Skeletal muscle tissue (tissue), 4 donors: ENCODE measurements around the gene KRT222. TPM values are rescaled to one million over a fixed set of nuclear protein-coding genes. Genes with fewer than 3 reads are reported as not detected.

Source experiments
- H3K27ac ChIP-seq: one replicate; pipeline ENCODE4 v1.7.0; 2013; ENCODE audit warnings: mild to moderate bottlenecking, low read depth, low read length, inconsistent platforms
- H3K27me3 ChIP-seq, 3 donors: one replicate each; pipeline ENCODE4 v1.7.0; 2013; ENCODE audit warnings: low read length in 3 of 3; ENCODE audit not compliant: control insufficient read depth in 3 of 3, insufficient read depth in 3 of 3
- H3K36me3 ChIP-seq, 3 donors: one replicate each; pipeline ENCODE4 v1.7.0; 2013; ENCODE audit warnings: low read length in 3 of 3; ENCODE audit not compliant: control insufficient read depth in 3 of 3, insufficient read depth in 3 of 3
- H3K4me1 ChIP-seq, 3 donors: one replicate each; pipeline ENCODE4 v1.7.0; 2013; ENCODE audit warnings: low read length in 3 of 3, mild to moderate bottlenecking in 3 of 3; ENCODE audit not compliant: control insufficient read depth in 3 of 3, insufficient read depth in 3 of 3
- H3K4me3 ChIP-seq, 3 donors: one replicate each; pipeline ENCODE4 v1.7.0; 2013; ENCODE audit warnings: low read length in 3 of 3
- H3K9ac ChIP-seq, 3 donors: one replicate each; pipeline ENCODE4 v1.7.0; 2013; ENCODE audit warnings: low read length in 3 of 3, mild to moderate bottlenecking in 3 of 3, moderate library complexity in 2 of 3, low read depth in 1 of 3
- H3K9me3 ChIP-seq, 3 donors: one replicate each; pipeline ENCODE4 v1.7.0; 2013; ENCODE audit warnings: low read length in 3 of 3; ENCODE audit not compliant: control insufficient read depth in 3 of 3
- total RNA-seq: library from RNA; depleted of rRNA; stranded (reverse); fragments of >200 nt; gene quantifications from one replicate; pipeline ENCODE4 v1.2.3, GENCODE V29; 2014
- donor health status: Osteomylitis.

Gene KRT222
- total RNA-seq, 1 donor from 2014 or later = 0.52 TPM

DNA sequence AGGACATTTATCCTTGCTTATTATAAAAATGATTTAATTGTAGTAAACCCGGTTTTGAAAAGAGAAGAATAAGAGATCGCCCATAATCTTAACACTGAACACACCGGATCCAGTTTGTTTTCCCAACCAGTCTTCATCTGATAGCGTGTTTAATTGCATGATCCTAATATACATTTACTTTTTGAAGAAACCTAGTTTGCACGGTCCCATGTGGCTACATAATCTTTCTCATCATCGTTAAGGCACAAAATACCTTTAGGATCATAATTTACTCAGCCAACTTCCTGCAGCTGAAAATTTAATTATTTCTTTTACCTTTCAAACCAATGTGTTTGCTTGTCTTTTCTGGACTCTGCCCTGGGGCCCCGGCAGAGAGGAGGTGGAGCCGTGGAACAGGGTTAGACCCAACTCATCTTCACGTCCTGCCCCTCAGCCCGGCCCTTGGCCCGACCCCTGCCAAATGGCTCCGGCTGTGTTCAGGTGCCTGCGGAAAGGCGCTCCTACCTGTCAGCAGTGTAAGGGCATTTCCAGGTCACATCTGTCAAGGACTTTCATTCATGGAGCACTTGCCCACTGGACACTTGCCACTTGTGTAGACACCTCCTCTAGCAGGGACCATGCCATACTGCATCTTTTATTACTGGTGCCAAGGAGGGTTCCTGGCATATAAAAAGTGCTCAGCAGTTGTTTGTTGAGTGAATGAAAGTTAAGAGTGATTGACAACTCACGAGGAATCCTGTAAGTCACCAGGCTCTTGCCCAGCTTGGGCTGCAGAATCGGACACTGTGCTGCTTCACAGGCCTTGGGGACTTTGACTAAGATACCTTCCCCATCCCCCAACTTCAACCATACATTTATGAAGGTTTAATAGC lies 46.0 kb downstream of the KRT222 start:
- peaks cover 29 to 58% (median 32%) of the 10 kb centered on the region in 3 donors for H3K27me3 ChIP-seq
- no peaks in the 10 kb centered on the region for H3K9me3 ChIP-seq
- H3K27ac ChIP-seq = no peak overlapping the region
- H3K36me3 ChIP-seq = no peaks in the 10 kb centered on the region
- peaks cover 4 to 6% (median 6%) of the 10 kb centered on the region in 3 donors for H3K4me1 ChIP-seq
- no peak overlapping the region for H3K4me3 ChIP-seq
- no peak overlapping the region for H3K9ac ChIP-seq

DNA sequence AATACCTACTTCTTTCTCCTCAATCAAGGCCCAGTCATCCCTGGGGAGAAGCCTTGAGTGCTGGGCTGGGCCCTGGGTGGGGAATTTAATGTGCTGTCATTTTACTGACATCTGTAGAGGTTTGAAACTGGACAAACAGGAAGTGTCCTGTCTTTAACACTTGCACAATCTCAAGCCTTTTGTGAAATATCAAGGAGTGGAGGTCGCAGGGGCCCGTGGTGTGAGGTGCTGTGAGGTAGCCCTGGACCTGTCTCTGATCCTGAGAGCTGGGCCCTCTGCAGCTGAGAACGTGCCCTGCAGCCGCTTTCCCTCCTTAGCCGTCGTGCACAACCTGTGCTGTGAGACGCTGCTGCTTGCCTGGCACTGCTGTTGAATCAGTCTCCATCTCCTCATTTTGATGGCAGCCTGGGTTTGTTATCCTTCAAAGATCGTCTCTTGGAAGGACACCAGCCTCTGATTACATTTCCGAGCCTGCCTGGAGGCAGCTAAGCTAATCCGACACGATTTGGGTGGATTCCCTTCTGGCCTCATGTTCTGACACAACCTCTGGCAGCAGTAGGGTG lies 47.2 kb downstream of the KRT222 start:
- no peaks in the 10 kb centered on the region for H3K9me3 ChIP-seq
- no peak overlapping the region for H3K9ac ChIP-seq
- peaks cover 4 to 6% (median 6%) of the 10 kb centered on the region in 3 donors for H3K4me1 ChIP-seq
- H3K27me3 ChIP-seq = peaks cover 32 to 70% (median 40%) of the 10 kb centered on the region in 3 donors
- no peaks in the 10 kb centered on the region for H3K36me3 ChIP-seq
- H3K4me3 ChIP-seq = no peak overlapping the region
- no peak overlapping the region for H3K27ac ChIP-seq

DNA sequence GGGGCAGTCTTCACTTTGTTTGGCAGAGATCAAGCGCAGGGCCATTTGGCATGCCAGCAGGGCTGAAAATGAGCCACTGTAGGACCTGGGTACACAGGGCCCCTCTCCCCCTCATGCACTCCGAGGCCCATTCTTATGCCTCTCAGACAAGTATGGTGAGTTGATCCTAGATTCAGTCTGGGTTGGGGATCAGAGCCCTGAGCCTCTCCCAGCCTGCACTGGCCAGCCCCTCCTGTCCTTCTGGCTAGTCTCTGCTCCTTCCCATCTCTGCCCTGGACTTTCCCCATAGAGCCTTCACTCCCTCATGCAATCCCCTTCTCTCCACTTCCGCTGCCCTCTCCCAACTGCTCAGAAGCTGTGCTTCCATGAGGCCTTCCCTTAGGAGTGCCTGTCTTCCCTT lies 48.4 kb downstream of the KRT222 start:
- Histone ChIP-seq H3K4me1 (peaks cover 4 to 6% (median 6%) of the 10 kb centered on the region in 3 donors), H3K27me3 (peaks cover 32 to 71% (median 41%) of the 10 kb centered on the region in 3 donors), H3K9ac (no peak overlapping the region)

DNA sequence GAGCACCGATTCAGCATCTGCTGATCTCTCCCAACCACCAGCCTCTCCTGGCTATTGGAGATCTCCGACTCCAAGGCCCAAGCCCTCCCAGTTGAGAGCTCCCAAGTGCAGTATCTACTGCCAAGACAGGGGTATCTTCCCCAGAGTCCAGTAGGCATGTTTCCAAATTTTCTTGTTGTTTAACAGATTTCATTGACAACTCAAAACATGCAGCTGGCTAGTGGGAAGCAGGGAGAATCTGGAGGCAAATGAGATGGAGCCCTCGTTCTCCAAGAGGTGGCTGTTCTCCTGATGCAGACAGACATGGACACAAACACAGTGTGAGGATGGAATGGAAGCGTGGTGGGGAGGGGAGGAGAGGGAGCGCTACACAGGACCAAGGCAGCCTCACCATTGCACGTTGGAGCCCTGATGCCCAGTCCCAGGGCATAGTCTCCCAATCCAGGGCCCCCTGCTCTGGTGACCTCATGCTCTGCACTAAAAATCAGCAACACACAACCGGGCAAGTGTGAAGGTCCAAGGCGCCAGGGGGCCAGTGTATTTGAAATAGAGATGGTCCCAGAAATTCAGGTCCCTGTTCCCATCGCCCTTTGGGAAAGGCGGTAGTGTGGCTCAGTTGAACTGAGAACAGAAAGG lies 49.0 kb downstream of the KRT222 start:
- H3K36me3 ChIP-seq = no peaks in the 10 kb centered on the region

More for the DNA sequence above, 48.4 kb downstream of the KRT222 start:
- Histone ChIP-seq H3K9me3 (no peaks in the 10 kb centered on the region), H3K36me3 (no peaks in the 10 kb centered on the region), H3K4me3 (no peak overlapping the region), H3K27ac (no peak overlapping the region)

DNA sequence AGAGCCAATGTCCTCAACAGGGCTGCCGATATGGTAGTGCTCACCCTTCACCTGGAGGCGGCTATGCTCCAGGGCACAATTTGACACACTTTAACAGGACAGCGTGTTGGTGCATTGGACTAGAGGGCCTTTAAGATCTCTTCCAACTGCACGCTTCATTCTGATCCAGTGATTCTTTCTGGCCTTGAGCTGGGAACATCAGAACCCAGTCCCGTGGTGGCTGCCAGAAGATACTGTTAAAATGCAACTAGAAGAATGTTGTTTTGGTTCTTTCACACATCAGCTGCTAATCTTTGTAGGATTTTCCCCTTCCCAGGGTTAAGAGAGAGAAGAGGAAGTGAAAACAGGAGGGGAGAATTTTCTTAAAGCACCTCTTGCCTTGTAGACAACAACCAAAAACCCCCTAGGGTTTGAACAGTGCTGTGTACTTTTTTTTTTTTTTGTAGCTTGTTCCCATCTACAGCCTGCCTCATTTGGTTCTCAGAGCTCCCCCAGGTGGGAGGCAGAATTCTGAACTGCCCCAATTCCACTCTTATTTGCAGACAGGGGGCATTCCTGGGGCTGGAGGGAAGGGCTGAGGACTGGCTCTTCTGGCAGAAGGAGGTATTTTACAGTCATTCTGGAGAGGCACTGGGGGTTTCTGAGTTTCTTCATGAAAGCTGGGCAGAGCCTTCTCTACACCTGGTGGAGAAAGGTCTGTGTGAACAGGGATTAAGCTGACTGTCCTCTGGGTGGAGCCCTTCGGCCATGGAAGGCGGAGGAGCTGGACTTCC lies 49.7 kb downstream of the KRT222 start:
- Histone ChIP-seq H3K9ac (no peak overlapping the region), H3K27ac (no peak overlapping the region), H3K4me1 (peaks cover 4 to 6% (median 6%) of the 10 kb centered on the region in 3 donors), H3K4me3 (no peak overlapping the region), H3K9me3 (no peaks in the 10 kb centered on the region), H3K36me3 (no peaks in the 10 kb centered on the region), H3K27me3 (peaks cover 32 to 60% (median 41%) of the 10 kb centered on the region in 3 donors)

More for the DNA sequence above, 49.0 kb downstream of the KRT222 start:
- H3K4me1 ChIP-seq = peaks cover 4 to 6% (median 6%) of the 10 kb centered on the region in 3 donors
- no peak overlapping the region for H3K27ac ChIP-seq
- no peak overlapping the region for H3K4me3 ChIP-seq
- no peaks in the 10 kb centered on the region for H3K9me3 ChIP-seq
- no peak overlapping the region for H3K9ac ChIP-seq
- H3K27me3 ChIP-seq = peaks cover 32 to 64% (median 41%) of the 10 kb centered on the region in 3 donors

DNA sequence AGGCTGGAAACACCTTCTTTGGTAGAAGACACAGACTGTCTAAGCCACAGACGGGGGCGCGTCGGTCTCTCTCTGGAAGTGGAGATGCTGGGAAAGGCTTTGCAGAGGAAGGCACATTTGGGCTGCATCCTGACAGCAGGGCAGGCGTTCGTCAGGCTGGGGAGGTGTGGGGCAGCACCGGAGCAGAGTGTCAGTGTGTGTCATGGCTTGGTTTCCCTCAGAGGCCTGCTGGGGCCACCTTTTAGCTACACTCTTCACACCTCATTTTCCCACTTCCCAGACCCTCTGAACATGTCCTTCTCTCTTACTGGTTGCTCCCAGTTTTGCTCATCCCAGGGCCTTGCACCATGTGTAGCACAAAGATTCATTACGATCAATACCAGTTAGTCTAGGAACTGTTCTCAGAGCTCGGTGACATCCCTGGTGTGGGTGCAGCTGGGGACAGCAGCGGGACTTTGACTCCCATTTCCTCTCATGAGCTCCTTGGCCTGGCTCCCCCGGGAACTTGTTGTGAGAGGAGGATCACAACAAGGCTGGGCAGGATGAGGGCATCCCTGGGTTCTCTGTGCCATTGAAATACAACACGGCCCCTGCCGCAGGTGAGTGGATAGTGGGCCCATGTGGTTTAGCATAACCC lies 50.4 kb downstream of the KRT222 start:
- H3K4me1 ChIP-seq = peaks cover 0 to 6% (median 3%) of the 10 kb centered on the region in 3 donors
- H3K36me3 ChIP-seq = no peaks in the 10 kb centered on the region
- H3K4me3 ChIP-seq = no peak overlapping the region
- H3K9me3 ChIP-seq = no peaks in the 10 kb centered on the region
- H3K27ac ChIP-seq = no peak overlapping the region
- peaks cover 32 to 53% (median 40%) of the 10 kb centered on the region in 3 donors for H3K27me3 ChIP-seq
- no peak overlapping the region for H3K9ac ChIP-seq

DNA sequence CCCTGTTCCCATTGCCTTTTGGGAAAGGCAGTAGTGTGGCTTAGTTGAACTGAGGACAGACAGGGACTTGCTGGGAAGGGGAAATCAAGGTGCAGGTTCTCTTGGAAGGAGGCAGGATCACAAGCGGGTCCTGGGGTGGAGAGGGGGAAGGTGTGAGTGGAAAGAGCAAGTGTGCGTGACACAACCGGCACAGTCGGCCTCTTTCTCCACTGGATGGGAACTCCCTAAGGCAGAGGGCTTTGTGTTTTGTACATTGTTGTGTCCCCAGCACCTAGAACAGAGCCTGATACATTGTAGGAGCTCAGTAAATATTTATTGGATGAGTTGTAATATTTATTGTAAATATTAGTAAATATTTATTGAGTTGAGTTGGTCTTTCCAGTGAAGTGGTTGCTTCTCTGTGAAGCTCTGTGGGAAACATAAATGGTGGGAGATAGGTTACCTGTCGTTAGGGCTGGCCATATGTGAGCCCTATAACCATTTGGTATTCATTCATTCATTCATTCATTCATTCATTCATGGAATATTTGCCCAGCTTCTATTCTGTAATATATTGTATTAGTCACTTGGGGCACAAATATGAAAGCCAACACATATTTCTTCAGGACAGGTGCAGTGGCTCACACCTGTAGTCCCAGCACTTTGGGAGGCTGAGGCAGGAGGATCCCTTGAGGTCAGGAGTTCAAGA lies 51.4 kb downstream of the KRT222 start:
- no peaks in the 10 kb centered on the region for H3K36me3 ChIP-seq
- no peaks in the 10 kb centered on the region for H3K9me3 ChIP-seq
- H3K9ac ChIP-seq = no peak overlapping the region
- no peak overlapping the region for H3K4me3 ChIP-seq
- H3K4me1 ChIP-seq = peaks cover 0 to 6% (median 3%) of the 10 kb centered on the region in 3 donors
- H3K27ac ChIP-seq = no peak overlapping the region
- H3K27me3 ChIP-seq = peaks cover 28 to 43% (median 32%) of the 10 kb centered on the region in 3 donors

DNA sequence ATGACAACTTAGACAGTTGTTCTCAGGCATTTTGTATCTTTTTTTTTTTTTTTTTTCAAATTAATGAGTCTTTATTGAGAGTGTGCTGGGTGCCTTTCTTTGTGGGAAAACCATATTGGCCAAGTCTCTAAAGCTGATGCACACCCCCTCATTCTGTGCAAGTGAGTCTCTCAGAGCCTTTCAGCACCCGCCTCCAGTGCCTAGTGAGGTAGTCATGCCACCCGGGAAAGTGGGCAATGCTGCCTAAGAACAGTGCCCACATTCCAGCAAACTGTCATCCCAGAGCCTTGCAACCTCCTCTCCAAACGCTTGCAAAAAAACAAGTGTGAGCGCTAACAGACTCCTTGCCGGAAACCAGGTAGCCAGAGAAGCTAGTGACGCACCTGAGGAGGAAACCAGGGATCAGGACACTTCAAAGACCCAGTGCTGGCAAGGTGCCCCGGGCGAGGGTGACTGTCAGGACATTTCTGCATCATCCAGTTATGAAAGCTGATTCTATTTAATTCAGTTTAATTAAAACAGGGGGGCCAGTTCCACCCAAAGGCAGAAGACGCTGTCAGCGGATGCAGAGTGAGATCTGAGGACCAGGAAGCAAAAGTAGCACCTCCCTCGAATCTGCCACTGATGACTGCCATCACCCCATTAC lies 52.3 kb downstream of the KRT222 start:
- peaks cover 24 to 40% (median 29%) of the 10 kb centered on the region in 3 donors for H3K27me3 ChIP-seq
- H3K4me3 ChIP-seq = no peak overlapping the region
- peaks cover 0 to 4% (median 3%) of the 10 kb centered on the region in 3 donors for H3K4me1 ChIP-seq
- H3K9ac ChIP-seq = no peak overlapping the region
- no peaks in the 10 kb centered on the region for H3K36me3 ChIP-seq
- no peaks in the 10 kb centered on the region for H3K9me3 ChIP-seq
- H3K27ac ChIP-seq = no peak overlapping the region
